Right renal cortex interstitium (tissue), 3 donors: ENCODE results near the gene CKAP4. TPM values are rescaled to one million over a fixed set of nuclear protein-coding genes. Genes with fewer than 3 reads are reported as not detected.
"Not testable (repeated sequence)": the region's sequence is repeated elsewhere in the genome, so short reads cannot be mapped to it uniquely, and the experiment has no call there.

Experiments
- DNase-seq, 3 donors: peaks; one replicate each; pipeline ENCODE4 v3.0.0-alpha.2; 2013; ENCODE audit warnings: low read depth in 3 of 3, low spot score in 2 of 3
- polyA plus RNA-seq, 3 donors: library from polyadenylated mRNA; unstranded; fragments of 120-200 nt; gene quantifications; one replicate each; pipeline ENCODE4 v1.2.1, GENCODE V29; 2013; ENCODE audit not compliant: insufficient read length in 3 of 3

Gene CKAP4
- 100 to 1,000 TPM; 106 to 112 (median 112) TPM for polyA plus RNA-seq

GRCh38 chr12:106247674-106248311 is at the start of gene CKAP4:
Gene CKAP4 (minus strand): TSS chr12:106248020. CDS start chr12:106247851, 169 bp downstream.
- peak in 2 of 3 donors; percentile 71 to 73 for DNase-seq

- DNase-seq, result no peak
Measured at GRCh38 chr12:106297075-106297474, 49.3 kb upstream of the CKAP4 start.

GRCh38 chr12:106296179-106296877 is 48.5 kb upstream of the CKAP4 start:
- no peak for DNase-seq

- DNase-seq, result no peak
Measured at GRCh38 chr12:106292339-106292738, 44.5 kb upstream of the CKAP4 start.

DNA sequence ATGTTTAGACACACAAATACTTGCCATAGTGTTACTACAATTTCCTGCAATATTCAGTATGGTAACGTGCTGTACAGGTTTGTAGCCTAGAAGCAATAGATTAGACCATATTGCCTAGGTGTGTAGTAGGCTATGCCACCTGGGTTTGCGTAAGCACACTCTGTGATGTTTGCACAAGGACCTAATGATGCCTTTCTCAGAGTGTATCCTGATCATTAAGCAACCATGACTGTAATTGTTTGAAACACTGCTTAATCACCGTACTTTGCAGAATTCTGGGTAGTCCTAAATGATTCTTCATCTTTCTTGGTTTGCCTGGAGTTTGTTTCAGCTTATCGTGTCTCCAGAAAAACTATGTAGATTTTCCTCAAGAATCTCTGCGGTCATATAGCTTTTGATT is 43.5 kb upstream of the CKAP4 start:
- no peak for DNase-seq

GRCh38 chr12:106290666-106291065 is 42.8 kb upstream of the CKAP4 start:
- no peak for DNase-seq

- no peak for DNase-seq
Measured at GRCh38 chr12:106289196-106289681, 41.4 kb upstream of the CKAP4 start.

DNA sequence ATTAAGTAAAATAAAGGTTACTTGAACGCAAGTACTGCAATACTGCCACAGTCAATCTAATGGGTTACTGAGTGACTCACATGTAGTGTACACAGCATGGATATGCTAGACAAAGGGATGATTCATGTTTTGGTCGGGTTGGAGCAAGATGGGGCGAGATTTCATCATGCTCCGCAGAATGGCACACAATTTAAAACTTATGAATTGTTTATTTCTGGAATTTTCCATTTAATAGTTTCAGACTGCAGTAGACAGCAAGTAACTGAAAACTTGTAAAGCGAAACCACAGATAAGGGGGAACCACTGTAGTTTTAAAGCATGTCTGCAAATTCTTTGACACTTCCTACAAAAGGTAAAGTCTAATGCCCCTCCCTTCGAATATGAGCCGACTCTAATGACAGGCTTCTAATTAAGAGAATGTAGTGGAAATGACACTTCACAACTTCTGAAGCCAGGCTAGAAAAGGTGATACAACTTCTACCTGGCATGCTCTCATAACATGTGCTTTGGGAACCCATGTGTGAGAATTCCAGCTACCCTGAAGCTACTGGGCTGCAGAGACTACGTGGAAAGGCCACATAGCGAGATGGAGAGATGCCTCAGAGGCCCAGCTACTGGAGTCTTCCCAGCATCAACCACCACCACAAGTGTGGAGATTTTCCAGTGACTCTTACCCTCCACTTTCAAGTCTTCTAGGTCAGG is 40.8 kb upstream of the CKAP4 start:
- no peak for DNase-seq

- no peak for DNase-seq
Measured at GRCh38 chr12:106288101-106288493, 40.3 kb upstream of the CKAP4 start.

- DNase-seq, result no peak
Measured at GRCh38 chr12:106287364-106287763, 39.5 kb upstream of the CKAP4 start.

GRCh38 chr12:106286576-106287162 is 38.8 kb upstream of the CKAP4 start:
- DNase-seq, result not testable (repeated sequence)

DNA sequence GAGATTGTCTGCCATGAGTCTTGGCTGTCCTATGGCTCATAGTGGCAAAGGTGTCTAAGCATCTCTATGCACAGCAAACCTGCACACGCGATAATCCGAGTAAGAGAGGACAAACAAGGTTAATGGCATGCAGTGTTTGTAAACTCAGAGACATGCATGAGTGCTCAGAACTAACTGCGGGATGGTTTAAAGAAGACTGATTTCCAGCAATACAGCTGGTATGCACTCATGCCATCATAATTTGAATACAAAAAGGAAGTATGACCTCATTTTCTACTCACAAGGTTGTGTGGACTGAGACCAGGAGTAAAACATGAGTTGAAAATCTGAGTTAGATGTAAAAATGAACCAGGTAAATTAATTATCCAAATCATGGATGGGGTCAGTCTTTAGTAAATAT is 38.2 kb upstream of the CKAP4 start:
- no peak for DNase-seq

DNA sequence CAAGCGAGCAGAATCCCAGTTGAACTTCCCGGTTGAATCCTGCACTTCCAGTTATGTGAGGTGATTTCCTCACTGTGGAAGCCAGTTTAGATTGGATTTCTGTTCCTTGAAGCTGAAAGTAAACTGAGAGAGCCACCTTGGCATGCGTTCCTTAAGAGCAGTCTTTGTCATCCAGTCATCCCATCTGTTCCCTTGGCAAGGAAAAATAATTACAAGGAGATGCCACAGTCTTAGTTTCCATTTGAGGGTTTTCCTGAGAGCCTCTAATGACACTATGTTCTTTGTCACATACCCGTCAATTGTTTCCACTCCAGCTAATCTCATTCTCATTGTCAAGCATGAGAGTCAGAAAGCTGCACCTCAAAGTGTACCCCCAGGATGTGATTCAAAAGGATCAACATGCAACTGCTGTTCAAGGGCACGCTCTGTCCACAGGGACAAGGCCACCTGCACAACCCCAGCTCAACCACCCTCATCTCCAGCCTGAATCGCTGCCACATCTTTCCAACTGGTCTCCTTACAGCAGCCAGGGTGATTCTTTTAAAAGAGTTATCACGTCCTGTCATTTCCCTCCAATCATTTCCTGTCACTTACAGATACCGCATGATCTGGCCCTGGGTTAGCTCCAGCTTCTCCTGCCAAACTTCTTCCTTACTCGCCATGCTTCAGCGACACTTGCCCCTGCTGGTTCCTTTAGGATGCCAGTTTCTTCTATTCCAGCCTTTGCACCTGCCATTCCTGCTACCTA is 36.7 kb upstream of the CKAP4 start:
- DNase-seq, result no peak

- DNase-seq, result no peak
Measured at GRCh38 chr12:106282457-106283097, 34.8 kb upstream of the CKAP4 start.

DNA sequence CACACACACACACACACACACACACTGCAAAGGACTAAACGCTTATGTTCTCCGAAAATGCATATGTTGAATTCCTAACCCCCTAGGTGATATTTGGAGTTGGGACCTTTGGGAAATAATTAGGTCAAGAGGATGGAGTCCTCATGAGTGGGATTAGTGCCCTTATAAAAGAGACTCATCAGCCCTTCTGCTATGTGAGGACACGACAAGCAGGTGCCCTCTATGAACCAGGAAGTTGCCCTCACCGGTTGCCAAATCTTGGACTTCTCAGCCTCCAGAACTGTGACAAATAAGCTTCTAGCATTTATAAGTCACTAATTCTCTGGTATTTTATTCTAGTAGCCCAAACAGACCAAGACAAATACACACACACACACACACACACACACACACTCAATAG is 34.0 kb upstream of the CKAP4 start:
- no peak for DNase-seq

DNA sequence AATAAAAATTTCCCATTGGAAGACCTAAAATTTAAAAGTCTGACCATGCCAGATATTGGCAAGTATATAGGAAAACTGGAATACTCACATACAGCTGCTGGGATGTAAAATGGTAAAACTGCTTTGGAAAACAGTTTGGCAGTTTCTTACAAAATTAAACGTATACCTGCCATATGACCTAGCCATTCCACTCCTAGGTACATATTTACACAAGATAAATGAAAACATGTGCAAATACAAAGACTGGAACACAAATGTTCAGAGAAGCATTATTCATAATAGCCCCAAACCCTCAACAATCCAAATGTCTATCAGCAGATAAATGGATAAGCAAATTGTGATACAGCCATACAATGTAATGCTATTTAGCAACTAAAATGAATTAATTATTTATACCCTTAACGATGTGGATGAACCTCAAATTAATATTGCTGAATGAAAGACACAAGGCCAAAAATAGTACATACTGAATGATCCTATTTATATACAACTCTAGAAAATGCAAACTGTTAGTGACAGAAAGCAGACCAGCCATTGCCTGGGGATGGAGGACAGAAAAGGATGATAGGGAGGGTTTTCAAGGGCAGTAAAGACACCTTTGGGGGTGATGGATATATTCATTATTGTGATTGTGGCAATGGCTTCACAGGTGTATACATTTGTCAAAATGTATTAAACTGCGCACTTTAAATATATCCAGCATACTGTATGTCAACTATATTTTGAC is 33.4 kb upstream of the CKAP4 start:
- no peak for DNase-seq

DNA sequence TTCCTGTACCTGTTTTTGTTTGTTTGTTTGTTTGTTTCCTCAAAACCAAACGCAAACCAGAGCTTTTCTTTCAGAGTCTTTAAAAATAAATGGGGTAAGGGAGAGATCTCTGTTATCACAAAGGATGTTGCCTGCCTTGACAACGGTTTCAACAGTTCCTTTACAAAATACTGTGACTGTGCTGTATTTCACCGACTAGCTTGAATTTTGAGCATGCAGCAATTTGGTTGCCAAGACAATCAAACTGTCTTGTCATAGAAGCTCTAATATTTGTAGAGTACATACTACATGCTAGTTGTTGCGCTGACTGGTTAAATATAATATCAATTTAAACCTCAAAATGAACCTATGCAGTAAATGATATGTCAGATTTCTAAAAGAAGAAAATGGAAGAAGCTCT is 32.3 kb upstream of the CKAP4 start:
- DNase-seq, result no peak

- no peak for DNase-seq
Measured at GRCh38 chr12:106276032-106276740, 28.4 kb upstream of the CKAP4 start.

- DNase-seq, result no peak
Measured at GRCh38 chr12:106275458-106275857, 27.6 kb upstream of the CKAP4 start.
